IMR-90 (cell line): ENCODE results near the gene CELA2B. TPM values are rescaled to one million over a fixed set of nuclear protein-coding genes. Genes with fewer than 3 reads are reported as not detected.

ENCODE experiments used
- ATAC-seq: fragments of 200-7000 bp; cut with Tn5 transposase; 2 replicates; pipeline ENCODE4 v1.9.1; 2020; ENCODE audit warnings: low read depth, mild to moderate bottlenecking, moderate library complexity
- BruUV-seq: library from RNA; stranded (reverse); fragments of 400-500 nt; replicated peaks from 2 replicates; lab custom pipeline; 2021; lab: Mats Ljungman, UMichigan
- CTCF ChIA-PET: fragments of 300-600 bp; formaldehyde crosslinking; extraction: SDS; loops from one replicate; lab custom pipeline; 2021; ENCODE audit warnings: antibody characterized with exemption; lab: Yijun Ruan, JAX
- POLR2A ChIA-PET: fragments of 300-600 bp; sonication (Branson Sonifier 250); formaldehyde crosslinking; loops from one replicate; lab custom pipeline; 2022; ENCODE audit warnings: antibody characterized with exemption; ENCODE audit not compliant: unreplicated experiment; lab: Charles Lee
- DNase-seq: peaks from one replicate; pipeline ENCODE4 v3.0.0; 2013
- H2AFZ ChIP-seq: replicated peaks from 2 replicates; pipeline ENCODE3; 2013; ENCODE audit warnings: low read length, mild to moderate bottlenecking; ENCODE audit not compliant: poor library complexity
- H2AK5ac ChIP-seq: 2 replicates; pipeline ENCODE4 v1.6.1; 2013; ENCODE audit warnings: low read depth, low read length, inconsistent platforms
- H2AK9ac ChIP-seq: replicated peaks from 2 replicates; pipeline ENCODE3; 2013; ENCODE audit warnings: mild to moderate bottlenecking, low read depth, low read length, moderate library complexity; ENCODE audit not compliant: poor library complexity
- H2BK120ac ChIP-seq: 2 replicates; pipeline ENCODE4 v1.6.1; 2013; ENCODE audit warnings: low read depth, low read length, inconsistent platforms
- H2BK15ac ChIP-seq: 3 replicates; pipeline ENCODE4 v1.6.1; 2013; ENCODE audit warnings: low read depth, low read length, inconsistent platforms
- H2BK20ac ChIP-seq: 2 replicates; pipeline ENCODE4 v1.6.1; 2013; ENCODE audit warnings: low read depth, mild to moderate bottlenecking, inconsistent platforms, low read length, moderate library complexity
- H2BK5ac ChIP-seq: 2 replicates; pipeline ENCODE4 v1.6.1; 2013; ENCODE audit warnings: mild to moderate bottlenecking, low read depth, low read length, inconsistent platforms; ENCODE audit not compliant: poor library complexity, severe bottlenecking
- H3K14ac ChIP-seq: replicated peaks from 2 replicates; pipeline ENCODE4 v1.6.1; 2013; ENCODE audit warnings: low read depth, low read length, inconsistent platforms
- H3K18ac ChIP-seq: 2 replicates; pipeline ENCODE4 v1.6.1; 2013; ENCODE audit warnings: low read depth, low read length, control low read depth
- H3K23ac ChIP-seq: 2 replicates; pipeline ENCODE4 v1.6.1; 2013; ENCODE audit warnings: low read depth, low read length, inconsistent platforms
- H3K27ac ChIP-seq: 2 replicates; pipeline ENCODE4 v1.5.1; 2013; ENCODE audit warnings: mild to moderate bottlenecking, control low read depth, low read length; ENCODE audit not compliant: insufficient read depth
- H3K27me3 ChIP-seq: 2 replicates; pipeline ENCODE4 v1.6.1; 2013; ENCODE audit warnings: low read length; ENCODE audit not compliant: control insufficient read depth, insufficient read depth
- H3K36me3 ChIP-seq: 2 replicates; pipeline ENCODE4 v1.6.1; 2013; ENCODE audit warnings: low read length, mixed read lengths; ENCODE audit not compliant: control insufficient read depth, insufficient read depth
- H3K4ac ChIP-seq: 2 replicates; pipeline ENCODE4 v1.6.1; 2013; ENCODE audit warnings: low read depth, low read length, inconsistent platforms
- H3K4me1 ChIP-seq: 2 replicates; pipeline ENCODE4 v1.6.1; 2013; ENCODE audit warnings: low read length, mixed read lengths; ENCODE audit not compliant: control insufficient read depth, insufficient read depth
- H3K4me2 ChIP-seq: 2 replicates; pipeline ENCODE4 v1.6.1; 2013; ENCODE audit warnings: low read depth, mild to moderate bottlenecking, control low read depth, low read length, moderate library complexity
- H3K4me3 ChIP-seq: 2 replicates; pipeline ENCODE4 v1.5.1; 2013; ENCODE audit warnings: low read depth, mild to moderate bottlenecking, control low read depth, low read length, moderate library complexity; ENCODE audit not compliant: insufficient read depth
- H3K56ac ChIP-seq: 2 replicates; pipeline ENCODE4 v1.6.1; 2013; ENCODE audit warnings: low read length, inconsistent platforms; ENCODE audit not compliant: insufficient read depth; ENCODE audit errors: extremely low read depth
- H3K79me1 ChIP-seq, 2 experiments: 2 replicates each; pipeline ENCODE4 v1.6.1; 2013; ENCODE audit warnings: low read length in 2 of 2, inconsistent platforms in 1 of 2, low read depth in 1 of 2
- H3K9ac ChIP-seq: 2 replicates; pipeline ENCODE4 v1.6.1; 2013; ENCODE audit warnings: low read depth, low read length, control low read depth
- H3K9me1 ChIP-seq: 2 replicates; pipeline ENCODE4 v1.6.1; 2013; ENCODE audit warnings: low read length, inconsistent platforms; ENCODE audit not compliant: insufficient read depth
- H3K9me3 ChIP-seq: 2 replicates; pipeline ENCODE4 v1.6.1; 2013; ENCODE audit warnings: low read length; ENCODE audit not compliant: control insufficient read depth, insufficient read depth
- H4K20me1 ChIP-seq: 2 replicates; pipeline ENCODE4 v1.6.1; 2013; ENCODE audit warnings: low read length, inconsistent platforms; ENCODE audit not compliant: insufficient read depth
- H4K5ac ChIP-seq: 2 replicates; pipeline ENCODE4 v1.6.1; 2013; ENCODE audit warnings: mild to moderate bottlenecking, low read depth, low read length, control low read depth
- H4K8ac ChIP-seq, 2 experiments: 2 replicates each; pipeline ENCODE4 v1.6.1; 2013; ENCODE audit warnings: low read depth in 2 of 2, low read length in 2 of 2, control low read depth in 1 of 2, inconsistent platforms in 1 of 2
- H4K91ac ChIP-seq: 2 replicates; pipeline ENCODE4 v1.6.1; 2013; ENCODE audit warnings: low read depth, low read length, inconsistent platforms; ENCODE audit not compliant: insufficient read depth
- CEBPB ChIP-seq: IDR thresholded peaks from 2 replicates; pipeline ENCODE4 v1.6.1; 2012; ENCODE audit warnings: low read depth, low read length, improper control_type of control experiment
- CHD1 ChIP-seq: IDR thresholded peaks from 2 replicates; pipeline ENCODE4 v1.6.1; 2012; ENCODE audit warnings: low read depth, low read length, improper control_type of control experiment
- CTCF ChIP-seq: conservative IDR thresholded peaks from 2 replicates; pipeline ENCODE4 v1.5.1; 2012; ENCODE audit warnings: mild to moderate bottlenecking, low read depth, low read length, improper control_type of control experiment
- ELK1 ChIP-seq: fragments of 150-350 bp; IDR thresholded peaks from 2 replicates; pipeline ENCODE4 v1.6.1; 2016; ENCODE audit warnings: low read depth, mild to moderate bottlenecking, low read length, moderate library complexity, borderline replicate concordance
- FOS ChIP-seq: fragments of 150-350 bp; IDR thresholded peaks from 2 replicates; pipeline ENCODE4 v1.6.1; 2016; ENCODE audit warnings: low read depth, low read length
- MAFK ChIP-seq: IDR thresholded peaks from 2 replicates; pipeline ENCODE4 v1.6.1; 2012; ENCODE audit warnings: low read depth, low read length, improper control_type of control experiment
- MAZ ChIP-seq: IDR thresholded peaks from 2 replicates; pipeline ENCODE4 v1.6.1; 2012; ENCODE audit warnings: low read depth, mild to moderate bottlenecking, low read length, improper control_type of control experiment, moderate library complexity, borderline replicate concordance
- MXI1 ChIP-seq: IDR thresholded peaks from 2 replicates; pipeline ENCODE4 v1.6.1; 2012; ENCODE audit warnings: low read depth, mild to moderate bottlenecking, low read length, moderate library complexity, borderline replicate concordance
- NFE2L2 ChIP-seq: fragments of 150-350 bp; IDR thresholded peaks from 2 replicates; pipeline ENCODE4 v1.6.1; 2016; ENCODE audit warnings: low read depth, mild to moderate bottlenecking, low read length
- POLR2A ChIP-seq: IDR thresholded peaks from 2 replicates; pipeline ENCODE4 v1.6.1; 2012; ENCODE audit warnings: mild to moderate bottlenecking, low read depth, low read length
- RAD21 ChIP-seq: IDR thresholded peaks from 2 replicates; pipeline ENCODE4 v1.6.1; 2012; ENCODE audit warnings: low read length, improper control_type of control experiment
- RCOR1 ChIP-seq: IDR thresholded peaks from 2 replicates; pipeline ENCODE4 v1.6.1; 2012; ENCODE audit warnings: mild to moderate bottlenecking, low read length, improper control_type of control experiment; ENCODE audit not compliant: insufficient replicate concordance
- RFX5 ChIP-seq: IDR thresholded peaks from 2 replicates; pipeline ENCODE4 v1.8.0; 2012; ENCODE audit warnings: low read depth, mild to moderate bottlenecking, low read length, moderate library complexity
- SMC3 ChIP-seq: fragments of 150-350 bp; IDR thresholded peaks from 2 replicates; pipeline ENCODE4 v1.6.1; 2016; ENCODE audit warnings: low read depth, mild to moderate bottlenecking, antibody characterized with exemption, low read length, moderate library complexity
- USF2 ChIP-seq: fragments of 150-350 bp; IDR thresholded peaks from 2 replicates; pipeline ENCODE4 v1.6.1; 2017; ENCODE audit warnings: mild to moderate bottlenecking, antibody characterized with exemption, low read length, low read depth
- WGBS, 2 experiments: methylation state at CpG; one replicate each; pipeline versions ENCODE4 v1.1.5 to v1.1.7; 2013; ENCODE audit warnings: missing lambda C conversion rate in 2 of 2; ENCODE audit not compliant: insufficient read length in 1 of 2; ENCODE audit errors: extremely low coverage in 2 of 2; 5-methylcytosine and 5-hydroxymethylcytosine counted together
- dilution Hi-C: fragments of 300-500 bp; cut with HindIII; formaldehyde crosslinking; loops from one replicate; pipeline ENCODE4 v1.14.3; 2018; ENCODE audit warnings: low sequenced_read_pairs; ENCODE audit not compliant: unreplicated experiment
- in situ Hi-C: fragments of 300-500 bp; cut with MboI; formaldehyde crosslinking; loops from 3 replicates; pipeline ENCODE4 v1.14.3; 2019; ENCODE audit warnings: low sequenced_read_pairs, inconsistent platforms, mixed read lengths
- intact Hi-C: fragments of 100-400 bp; cut with micrococcal nuclease; formaldehyde crosslinking; loops from 2 replicates; pipeline ENCODE4 v1.10.0; 2022
- polyA plus RNA-seq, 3 experiments: library from polyadenylated mRNA; depleted of rRNA; stranded (reverse); fragments of >200 nt; gene quantifications; 2 replicates each; pipeline ENCODE4 v1.2.3, GENCODE V29; 2012; ENCODE audit warnings: low replicate concordance in 1 of 3
- total RNA-seq: library from RNA; depleted of rRNA; stranded (reverse); fragments of >200 nt; gene quantifications from 2 replicates; pipeline ENCODE4 v1.2.3, GENCODE V29; 2012

The CELA2B gene
- total and polyA plus RNA-seq, 2 of the 4 experiments (the other 2 are of a cell fraction): not detected

GRCh38 chr1:15443281-15443680 lies 32.6 kb upstream of the CELA2B start:
- Histone ChIP-seq H3K4me2 (no peak overlapping the region), H2BK20ac (no peak overlapping the region), H3K4me3 (no peak overlapping the region), H2BK5ac (no peak overlapping the region), H2BK15ac (no peak overlapping the region), H3K56ac (no peak overlapping the region), H3K14ac (no peak overlapping the region; the same call in 1 of the 2 replicates), H3K4me1 (no peaks in the 10 kb centered on the region), H4K8ac (no peak overlapping the region), H2AK5ac (no peak overlapping the region), H4K20me1 (no peaks in the 10 kb centered on the region), H3K9me1 (no peaks in the 10 kb centered on the region), H2BK120ac (no peak overlapping the region), H3K23ac (no peak overlapping the region), H2AFZ (no peak overlapping the region), H3K36me3 (no peaks in the 10 kb centered on the region), H2AK9ac (no peak overlapping the region), H4K5ac (no peak overlapping the region), H3K79me1 (no peaks in the 10 kb centered on the region), H3K27ac (no peak overlapping the region), H3K9ac (no peak overlapping the region), H3K27me3 (peaks cover 33% of the 10 kb centered on the region; the same call in 1 of the 2 replicates), H4K91ac (no peak overlapping the region), H3K4ac (no peak overlapping the region), H3K9me3 (no peaks in the 10 kb centered on the region), H3K18ac (no peak overlapping the region)
- no peak; the same call in 1 of the 2 replicates for ATAC-seq
- intact Hi-C loops: no loop called here
- DNase-seq: no peak
- CTCF ChIA-PET: interaction anchor here (1.1 kb wide), 1 partner anchor 120 kb away, joined by 3 read pairs; no protein-coding TSS in a partner anchor
- BruUV-seq: no TSS peak
- POLR2A ChIA-PET: no interaction called here
- 38% methylated on average over 4 of the region's 5 CpGs; no CpG with 5 or more reads in 1 of the 2 experiments for WGBS, 2 experiments
- TF ChIP-seq USF2 (no peak), ELK1 (no peak), SMC3 (no peak), RAD21 (no peak), MAFK (no peak), MXI1 (no peak), RFX5 (no peak), MAZ (no peak), CTCF (no peak), POLR2A (no peak), RCOR1 (no peak), CEBPB (no peak), CHD1 (no peak), FOS (no peak), NFE2L2 (no peak)
- in situ Hi-C loops: no loop called here
- dilution Hi-C loops: no loop called here
